HG02678 (cell line): ENCODE results near the gene FOXN1.
A peak's percentile ranks its signal among the peaks of the same experiment; 100 is the strongest.
"Not testable (repeated sequence)": the region's sequence is repeated elsewhere in the genome, so short reads cannot be mapped to it uniquely, and the experiment has no call there.

ENCODE experiments used
- ATAC-seq: cut with Tn5 transposase; IDR thresholded peaks from one replicate; pipeline ENCODE4 v1.9.1; 2021; ENCODE audit warnings: mild to moderate bottlenecking, moderate library complexity; ENCODE audit not compliant: unreplicated experiment

FOXN1 gene

DNA sequence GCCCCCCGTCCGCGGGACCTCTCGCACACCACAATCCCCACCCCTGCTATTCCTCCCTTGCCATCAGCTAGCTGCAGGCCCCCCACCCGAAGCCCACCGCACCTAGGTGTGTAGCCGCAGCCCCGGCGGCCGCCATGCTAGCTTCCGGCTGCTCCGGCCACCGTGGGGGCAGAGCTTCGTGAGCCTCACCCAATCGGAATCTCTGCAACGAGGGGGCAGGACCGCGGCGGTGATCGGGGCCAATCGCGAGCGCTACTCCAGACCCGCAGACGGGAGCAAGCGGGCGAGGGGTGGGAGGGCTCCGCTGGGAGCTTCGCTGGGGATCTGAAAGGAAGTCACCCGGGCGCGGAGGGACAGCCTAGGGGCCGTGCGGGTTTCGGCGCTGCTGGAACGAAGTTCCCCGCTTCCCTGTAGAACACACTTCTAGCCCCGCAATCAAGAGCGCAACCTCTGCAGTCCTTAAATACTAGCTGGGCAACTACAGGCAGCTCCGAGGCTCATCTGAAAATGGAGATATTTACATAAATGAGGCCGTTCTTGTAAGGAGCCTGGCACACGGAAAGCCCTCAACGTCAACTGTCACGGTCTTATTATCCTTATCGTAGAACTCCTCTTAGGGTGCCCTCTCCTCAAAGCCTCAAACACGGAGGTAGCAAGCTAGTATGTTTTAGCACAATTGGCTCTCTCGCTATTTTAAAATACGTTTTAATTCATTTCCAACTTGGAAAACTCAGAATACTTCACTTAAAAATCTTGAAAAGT, 65.4 kb downstream of the FOXN1 start, which contains the start of gene PIGS:
TSS of gene PIGS (minus strand) at position 164 of the 762 bp plus-strand sequence. CDS start at position 136, 28 bp downstream.
- ATAC-seq = peak; percentile 91

GRCh38 chr17:28572259-28573039, 66.3 kb downstream of the FOXN1 start:
- no peak for ATAC-seq

GRCh38 chr17:28573040-28573380, 66.9 kb downstream of the FOXN1 start:
- no peak for ATAC-seq

GRCh38 chr17:28573521-28573920, 67.4 kb downstream of the FOXN1 start:
- ATAC-seq = no peak

- no peak for ATAC-seq
These were observed 67.9 kb downstream of the FOXN1 start for GRCh38 chr17:28573966-28574480.

GRCh38 chr17:28574526-28574925, 68.4 kb downstream of the FOXN1 start:
- no peak for ATAC-seq

- no peak for ATAC-seq
These were observed 69.1 kb downstream of the FOXN1 start for GRCh38 chr17:28575126-28575795.

GRCh38 chr17:28576016-28576415, 69.9 kb downstream of the FOXN1 start:
- ATAC-seq = not testable (repeated sequence)

DNA sequence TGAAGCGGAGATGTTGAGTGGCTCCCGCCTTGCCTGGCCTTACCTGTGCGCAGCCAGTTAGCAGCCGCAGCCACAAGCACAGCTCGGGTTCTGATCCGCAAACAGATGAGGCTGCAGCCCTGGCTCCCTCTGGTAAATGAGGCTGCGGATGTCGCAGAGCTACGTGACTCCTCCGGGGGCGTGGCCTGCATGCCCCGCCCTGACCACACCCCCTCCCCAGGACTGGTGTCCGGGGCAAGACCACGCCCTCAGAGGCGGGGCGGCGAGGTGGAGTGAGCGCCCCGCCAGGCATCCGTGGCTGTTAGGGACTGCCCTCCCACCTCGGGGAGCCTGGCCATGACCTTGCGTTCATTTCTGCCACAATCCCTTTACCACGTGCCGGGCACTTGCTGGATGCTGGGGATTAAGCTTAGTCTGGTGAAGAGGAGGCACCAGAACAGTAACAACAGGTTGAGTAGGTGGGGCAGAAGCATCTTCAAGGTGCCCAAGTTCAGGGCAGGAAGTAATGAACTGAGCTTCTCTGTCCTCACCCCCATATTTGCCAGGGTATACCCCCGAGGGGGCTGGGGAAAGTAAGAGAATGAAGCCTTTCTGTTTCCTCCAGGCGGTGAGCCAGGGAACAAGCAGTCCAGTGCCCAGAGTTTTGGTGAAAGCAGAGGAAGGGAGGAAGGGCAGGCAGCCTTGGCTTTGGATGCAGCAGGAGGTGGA, 70.8 kb downstream of the FOXN1 start, which contains the start of gene ALDOC:
TSS of gene ALDOC (minus strand) at position 138 of the 708 bp plus-strand sequence. CDS start 1,363 bp downstream, outside the sequence.
- ATAC-seq = peak; percentile 88

DNA sequence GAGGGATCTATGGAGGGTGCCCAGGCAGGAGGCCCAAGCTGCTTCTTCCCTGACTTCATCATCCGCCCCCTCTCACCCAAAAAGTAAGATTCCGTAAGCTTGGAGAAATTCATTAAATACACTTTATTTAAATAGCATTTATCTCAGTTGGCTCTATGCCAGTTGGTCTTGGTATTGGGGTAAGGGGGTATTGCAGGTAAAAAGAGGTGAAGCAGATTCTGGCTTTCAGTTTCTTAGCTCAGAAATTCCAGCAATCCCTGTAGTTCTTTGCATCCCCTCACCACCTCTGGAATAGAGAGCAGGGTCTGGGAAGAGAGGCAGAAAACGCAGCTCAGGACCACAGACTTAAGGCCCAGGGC, 71.3 kb downstream of the FOXN1 start:
- ATAC-seq = no peak

GRCh38 chr17:28578246-28579195, 72.4 kb downstream of the FOXN1 start:
- ATAC-seq = no peak

DNA sequence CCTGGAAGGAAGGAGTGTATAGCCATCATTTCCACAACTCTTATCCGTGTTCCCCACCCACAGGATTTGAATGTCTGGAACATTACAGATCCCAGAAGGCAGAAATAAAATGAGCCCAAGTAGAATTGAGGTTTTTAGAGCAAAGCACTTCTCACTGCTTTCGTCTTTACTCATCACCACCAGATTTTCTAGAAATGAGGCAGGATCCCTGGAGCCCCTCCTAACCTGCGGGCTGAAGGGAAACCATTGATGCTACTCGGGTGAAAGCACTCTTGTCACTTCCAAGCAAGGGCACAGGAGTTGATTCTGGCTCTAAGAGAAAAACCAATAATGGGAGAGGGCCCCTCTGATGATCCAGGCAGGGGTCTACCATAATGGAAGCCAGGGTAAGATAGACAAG, 73.4 kb downstream of the FOXN1 start:
- no peak for ATAC-seq

GRCh38 chr17:28580959-28581358, 74.8 kb downstream of the FOXN1 start:
- no peak for ATAC-seq

- ATAC-seq = no peak
These were observed 76.4 kb downstream of the FOXN1 start for GRCh38 chr17:28582513-28582912.

DNA sequence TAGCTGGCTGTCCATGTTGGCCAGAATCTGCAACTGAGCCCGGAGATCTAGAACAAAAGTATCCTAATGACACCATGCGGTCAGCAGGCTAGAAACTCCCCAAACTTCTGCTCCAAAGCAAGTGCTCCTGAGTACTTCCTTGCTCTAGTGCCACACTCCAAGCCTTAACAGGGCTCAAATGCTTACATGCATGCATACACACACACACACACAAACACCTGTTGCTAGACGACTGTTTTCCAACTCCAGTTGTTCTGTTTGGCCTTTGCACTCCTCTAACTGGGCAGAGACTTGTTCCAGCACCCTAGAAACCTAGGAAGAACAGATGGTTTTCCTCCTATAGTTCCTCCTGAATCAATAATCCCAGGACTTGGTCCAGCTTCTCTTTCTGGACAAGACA, 78.3 kb downstream of the FOXN1 start:
- ATAC-seq = no peak

DNA sequence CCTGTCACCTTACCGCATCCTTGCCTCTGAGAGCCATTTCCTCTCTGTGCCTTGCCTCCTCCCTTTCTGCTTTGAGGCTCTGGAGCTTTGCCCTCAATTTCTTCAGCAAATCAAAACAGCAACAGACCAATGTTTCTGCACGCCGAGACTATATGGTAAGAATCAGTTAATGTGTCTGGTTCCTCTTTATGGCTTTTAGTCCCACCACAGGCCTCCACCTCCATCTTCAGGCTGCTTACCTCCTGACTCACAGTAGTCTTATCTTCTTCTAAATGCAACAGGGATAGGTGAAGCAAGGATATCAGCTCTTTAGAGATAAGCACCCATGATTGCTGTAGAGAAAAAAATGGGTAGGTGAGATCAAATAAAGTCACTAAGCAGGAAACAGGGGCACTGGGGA, 79.7 kb downstream of the FOXN1 start:
- ATAC-seq = no peak
